NT2/D1 (cell line): Measurements from ENCODE around the gene FAM20C.

Experiments
- YY1 ChIP-seq: IDR thresholded peaks from 2 replicates; pipeline ENCODE4 v1.6.1; 2011; ENCODE audit not compliant: insufficient read length, insufficient read depth
- ZNF274 ChIP-seq: IDR thresholded peaks from 2 replicates; pipeline ENCODE4 v1.6.1; 2011; ENCODE audit warnings: mild to moderate bottlenecking, low read depth, low read length

GRCh38 chr7:226281-226895 is 34.0 kb downstream of the FAM20C start:
- no peak for TF ChIP-seq ZNF274
- no peak for TF ChIP-seq YY1
